HG03039 (cell line): ENCODE measurements around the gene ZNF143.
"Not testable (repeated sequence)": the region's sequence is repeated elsewhere in the genome, so short reads cannot be mapped to it uniquely, and the experiment has no call there.

Experiments
- ATAC-seq: cut with Tn5 transposase; IDR thresholded peaks from one replicate; pipeline ENCODE4 v1.9.1; 2021; ENCODE audit warnings: mild to moderate bottlenecking, moderate library complexity; ENCODE audit not compliant: unreplicated experiment

The ZNF143 gene

GRCh38 chr11:9495803-9496514 lies 35.1 kb downstream of the ZNF143 start:
- no peak for ATAC-seq

GRCh38 chr11:9498457-9499078 lies 37.8 kb downstream of the ZNF143 start:
- no peak for ATAC-seq

GRCh38 chr11:9506489-9507276 lies 45.9 kb downstream of the ZNF143 start:
- ATAC-seq: no peak

GRCh38 chr11:9507277-9507580 lies 46.4 kb downstream of the ZNF143 start:
- ATAC-seq: no peak

- no peak for ATAC-seq
These were observed 48.2 kb downstream of the ZNF143 start for GRCh38 chr11:9509041-9509440.

GRCh38 chr11:9512370-9513019 lies 51.7 kb downstream of the ZNF143 start:
- no peak for ATAC-seq

GRCh38 chr11:9514576-9514975 lies 53.8 kb downstream of the ZNF143 start:
- not testable (repeated sequence) for ATAC-seq

- no peak for ATAC-seq
These were observed 55.3 kb downstream of the ZNF143 start for GRCh38 chr11:9516113-9516512.

- ATAC-seq: no peak
These were observed 58.1 kb downstream of the ZNF143 start for GRCh38 chr11:9518835-9519410.

- no peak for ATAC-seq
These were observed 63.2 kb downstream of the ZNF143 start for GRCh38 chr11:9524001-9524400.

- no peak for ATAC-seq
These were observed 64.3 kb downstream of the ZNF143 start for GRCh38 chr11:9525116-9525515.

- ATAC-seq: no peak
These were observed 66.8 kb downstream of the ZNF143 start for GRCh38 chr11:9527481-9528135.

GRCh38 chr11:9528136-9528501 lies 67.3 kb downstream of the ZNF143 start:
- no peak for ATAC-seq

GRCh38 chr11:9528573-9529333 lies 67.9 kb downstream of the ZNF143 start:
- no peak for ATAC-seq

- ATAC-seq: no peak
These were observed 68.5 kb downstream of the ZNF143 start for GRCh38 chr11:9529334-9529650.

- no peak for ATAC-seq
These were observed 69.3 kb downstream of the ZNF143 start for GRCh38 chr11:9530020-9530621.

GRCh38 chr11:9530901-9531625 lies 70.3 kb downstream of the ZNF143 start:
- ATAC-seq: no peak

- ATAC-seq: no peak
These were observed 72.2 kb downstream of the ZNF143 start for GRCh38 chr11:9533058-9533457.
